A549 (cell line): Measurements from ENCODE around the gene PRMT3. TPM values are rescaled to one million over a fixed set of nuclear protein-coding genes. Genes with fewer than 3 reads are reported as not detected.

Source experiments
- ATAC-seq, 2 experiments: fragments of 200-7000 bp in 1 of 2; fragments of >200 bp in 1 of 2; cut with Nextera tagmentation in 1 of 2; cut with Tn5 transposase in 1 of 2; 3 replicates each; pipeline versions ENCODE4 v1.8.0 to v1.9.1; 2018 to 2020; ENCODE audit warnings: mild to moderate bottlenecking in 1 of 2, moderate library complexity in 1 of 2
- CTCF ChIA-PET: fragments of 300-600 bp; sonication (Branson Sonifier 250); formaldehyde crosslinking; extraction: SDS; loops from one replicate; lab custom pipeline; 2021; ENCODE audit warnings: antibody characterized with exemption, inconsistent platforms; lab: Yijun Ruan, JAX
- POLR2A ChIA-PET: fragments of 350-600 bp; formaldehyde crosslinking; extraction: SDS; loops from one replicate; lab custom pipeline; 2021; ENCODE audit warnings: antibody characterized with exemption, inconsistent platforms; lab: Yijun Ruan, JAX
- DNase-seq, 2 experiments: peaks; one replicate each; pipeline versions ENCODE4 v3.0.0 to v3.0.0-alpha.2; 2011 to 2016; ENCODE audit warnings: low read depth in 1 of 2, low spot score in 1 of 2
- FAIRE-seq: peaks from 2 replicates; lab custom pipeline; 2011; peaks lifted over from hg19 to GRCh38; lab: Jason Lieb, UNC
- H3K27ac ChIP-seq, 2 experiments: fragments of >200 bp; sonication (Bioruptor Twin); formaldehyde crosslinking; 3 replicates each; pipeline ENCODE4 v1.5.1; 2016 to 2017
- H3K4me1 ChIP-seq: fragments of >200 bp; sonication (Bioruptor Twin); formaldehyde crosslinking; 3 replicates; pipeline ENCODE4 v1.6.1; 2016
- H3K4me2 ChIP-seq: fragments of >200 bp; sonication (Bioruptor Twin); formaldehyde crosslinking; 3 replicates; pipeline ENCODE4 v1.6.1; 2016
- H3K4me3 ChIP-seq: fragments of >200 bp; sonication (Bioruptor Twin); formaldehyde crosslinking; 3 replicates; pipeline ENCODE4 v1.5.1; 2016
- H3K9me3 ChIP-seq: fragments of >200 bp; sonication (Bioruptor Twin); formaldehyde crosslinking; 3 replicates; pipeline ENCODE4 v1.6.1; 2016
- BHLHE40 ChIP-seq: IDR thresholded peaks from 2 replicates; pipeline ENCODE4 v1.6.1; 2012; ENCODE audit warnings: low read depth, low read length, inconsistent platforms
- CBX2 ChIP-seq: fragments of 200-600 bp; sonication (generic); IDR thresholded peaks from 2 replicates; pipeline ENCODE4 v1.6.1; 2016; ENCODE audit warnings: low read depth, mild to moderate bottlenecking, borderline replicate concordance
- EHF ChIP-seq: fragments of 250-450 bp; sonication (Bioruptor Pico); IDR thresholded peaks from 2 replicates; pipeline ENCODE4 v1.5.0; 2020; ENCODE audit warnings: mild to moderate bottlenecking
- FOSL2 ChIP-seq, 2 experiments: fragments of 450-650 bp in 1 of 2; fragments of >200 bp in 1 of 2; sonication (Bioruptor Twin) in 1 of 2; formaldehyde crosslinking; IDR thresholded peaks; 2 replicates each; pipeline versions ENCODE4 v1.5.0 to v1.6.1; 2016 to 2020; ENCODE audit warnings: mild to moderate bottlenecking in 1 of 2, moderate library complexity in 1 of 2
- FOXS1 ChIP-seq: fragments of 250-450 bp; sonication (Bioruptor Pico); IDR thresholded peaks from 2 replicates; pipeline ENCODE4 v1.5.0; 2020; ENCODE audit warnings: mild to moderate bottlenecking, moderate library complexity
- GATA3 ChIP-seq: IDR thresholded peaks from 2 replicates; pipeline ENCODE4 v1.6.1; 2012; ENCODE audit warnings: borderline replicate concordance
- HEYL ChIP-seq: fragments of 250-450 bp; sonication (Bioruptor Pico); IDR thresholded peaks from 2 replicates; pipeline ENCODE4 v1.8.0; 2021; ENCODE audit warnings: mild to moderate bottlenecking, moderate library complexity
- HOXA7 ChIP-seq: fragments of 250-450 bp; sonication (Bioruptor Pico); IDR thresholded peaks from 2 replicates; pipeline ENCODE4 v1.5.0; 2020; ENCODE audit warnings: mild to moderate bottlenecking, moderate library complexity
- JUN ChIP-seq, 2 experiments: fragments of >200 bp; sonication (Bioruptor Twin); formaldehyde crosslinking; IDR thresholded peaks; 2 replicates in 1 of 2; 3 replicates in 1 of 2; pipeline ENCODE4 v1.6.1; 2016 to 2017
- MAFK ChIP-seq: fragments of 450-650 bp; IDR thresholded peaks from 2 replicates; pipeline ENCODE4 v1.6.1; 2014; ENCODE audit not compliant: partially characterized antibody
- NFE2L2 ChIP-seq: fragments of 150-350 bp; conservative IDR thresholded peaks from 2 replicates; pipeline ENCODE4 v1.6.1; 2014; ENCODE audit warnings: low read length
- NPAS2 ChIP-seq: fragments of 250-450 bp; sonication (Bioruptor Pico); IDR thresholded peaks from 2 replicates; pipeline ENCODE4 v1.8.0; 2022; ENCODE audit warnings: mild to moderate bottlenecking, moderate library complexity, borderline replicate concordance
- NR3C1 ChIP-seq: fragments of >200 bp; sonication (Bioruptor Twin); formaldehyde crosslinking; IDR thresholded peaks from 3 replicates; pipeline ENCODE4 v1.6.1; 2017
- RAD21 ChIP-seq, 2 experiments: fragments of >200 bp in 1 of 2; sonication (Bioruptor Twin) in 1 of 2; formaldehyde crosslinking in 1 of 2; IDR thresholded peaks in 1 of 2; conservative IDR thresholded peaks in 1 of 2; 2 replicates in 1 of 2; 3 replicates in 1 of 2; pipeline ENCODE4 v1.6.1; 2012 to 2018; ENCODE audit warnings: inconsistent platforms in 1 of 2
- RARB ChIP-seq: fragments of 250-450 bp; sonication (Bioruptor Pico); IDR thresholded peaks from 2 replicates; pipeline ENCODE4 v1.8.0; 2021; ENCODE audit warnings: mild to moderate bottlenecking, moderate library complexity
- RCOR1 ChIP-seq: fragments of 150-350 bp; IDR thresholded peaks from 2 replicates; pipeline ENCODE4 v1.6.1; 2014; ENCODE audit warnings: antibody characterized with exemption, low read length, low read depth
- RFX5 ChIP-seq: fragments of 450-650 bp; IDR thresholded peaks from 2 replicates; pipeline ENCODE4 v1.7.1; 2014; ENCODE audit warnings: antibody characterized with exemption, mild to moderate bottlenecking, moderate library complexity
- SREBF2 ChIP-seq: fragments of 450-650 bp; IDR thresholded peaks from 2 replicates; pipeline ENCODE4 v1.6.1; 2014; ENCODE audit warnings: mild to moderate bottlenecking, moderate library complexity
- TP53 ChIP-seq: fragments of 250-450 bp; sonication (Bioruptor Pico); IDR thresholded peaks from 2 replicates; pipeline ENCODE4 v1.5.0; 2021; ENCODE audit warnings: mild to moderate bottlenecking, moderate library complexity
- ZFP36 ChIP-seq: fragments of 450-650 bp; IDR thresholded peaks from 2 replicates; pipeline ENCODE4 v1.6.1; 2014; ENCODE audit warnings: borderline replicate concordance; ENCODE audit not compliant: partially characterized antibody
- WGBS: methylation state at CpG from one replicate; pipeline ENCODE4 v1.1.6; 2017; ENCODE audit errors: missing lambda C conversion rate; 5-methylcytosine and 5-hydroxymethylcytosine counted together
- polyA plus RNA-seq, 4 experiments: library from polyadenylated mRNA; depleted of rRNA in 3 of 4; stranded (reverse); fragments of >200 nt; fragmentation: RNase III in 1 of 4; extraction: RNeasy Plus Mini Kit Qiagen cat#74134 plus additional on column Dnase treatment in 1 of 4; gene quantifications; 2 replicates in 3 of 4; 3 replicates in 1 of 4; pipeline ENCODE4 v1.2.3, GENCODE V29; 2011 to 2017
- TF ChIP-seq, protein P1 (sequence below): fragments of 450-650 bp; IDR thresholded peaks from 2 replicates; pipeline ENCODE4 v1.6.1; 2014; ENCODE audit warnings: antibody characterized with exemption
- TF ChIP-seq, protein P2 (sequence below): IDR thresholded peaks from 2 replicates; pipeline ENCODE4 v1.6.1; 2012; ENCODE audit warnings: low read depth, borderline replicate concordance
- TF ChIP-seq, protein P3 (sequence below): fragments of >200 bp; sonication (Bioruptor Twin); formaldehyde crosslinking; IDR thresholded peaks from 3 replicates; pipeline ENCODE4 v1.6.1; 2016

The PRMT3 gene
- polyA plus RNA-seq, 2 of the 4 experiments (the other 2 are of a cell fraction) = 34.6 to 53.9 TPM

DNA sequence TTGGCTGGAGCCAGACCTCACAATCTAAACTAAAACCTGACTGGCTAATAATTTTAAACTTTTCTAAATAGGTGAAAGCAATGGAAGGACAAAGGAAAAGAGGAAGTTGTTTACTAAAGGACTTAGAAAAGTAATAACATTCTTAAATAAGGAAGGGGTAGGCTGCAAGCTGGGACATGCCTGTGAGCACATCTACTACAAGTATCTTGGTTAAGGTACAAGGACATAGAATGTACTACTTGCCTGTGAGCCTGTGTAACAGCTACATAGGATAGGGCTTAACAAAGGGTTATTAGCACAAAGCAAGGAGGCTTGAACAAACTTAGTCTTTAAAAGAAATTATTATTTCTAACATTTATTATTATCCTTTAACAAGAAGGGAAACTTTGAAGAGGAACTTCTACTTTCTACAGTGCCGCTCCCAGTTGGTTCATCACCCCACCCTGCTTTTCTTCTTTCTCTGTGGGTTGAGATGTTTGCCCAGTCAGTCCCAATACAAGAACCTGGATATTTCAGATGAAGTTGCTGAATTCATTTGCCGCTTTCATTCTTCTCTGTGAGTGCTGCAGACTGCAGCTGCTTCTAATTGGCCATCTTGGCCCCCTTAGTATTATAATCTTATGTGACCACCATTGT, 87.5 kb downstream of the PRMT3 start:
- H3K4me2 ChIP-seq = no peak overlapping the region
- ATAC-seq = no peak

DNA sequence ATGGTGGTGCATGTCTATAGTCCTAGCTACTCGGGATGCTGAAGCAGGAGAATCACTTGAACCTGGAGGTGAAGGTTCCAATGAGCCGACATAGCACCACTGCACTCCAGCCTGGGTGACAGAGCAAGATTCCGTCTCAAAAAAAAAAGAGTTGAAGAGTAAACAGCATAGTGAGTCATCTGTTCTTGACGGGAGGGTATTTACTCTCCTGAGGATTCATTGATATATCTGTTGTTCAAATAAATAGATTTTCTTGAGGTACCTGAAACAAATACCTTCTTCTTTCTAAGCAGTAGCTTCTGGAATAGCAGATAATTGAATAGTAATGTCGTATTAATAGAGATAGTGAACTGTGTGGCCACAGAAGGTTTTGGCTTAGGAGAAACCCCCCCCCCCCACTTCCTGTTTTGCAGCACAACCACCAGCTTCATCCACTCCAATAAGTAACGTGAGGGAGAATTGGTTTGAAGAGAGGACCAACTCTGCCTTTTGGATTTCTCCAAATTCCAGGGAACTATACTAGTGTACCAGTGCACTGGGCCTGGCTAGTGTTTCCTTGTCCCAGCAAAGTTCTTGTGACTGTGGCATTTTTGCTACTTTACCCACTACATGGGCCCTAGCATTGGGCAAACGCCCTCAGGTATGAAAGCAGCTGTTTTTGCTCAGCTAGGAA, 90.0 kb downstream of the PRMT3 start:
- no peak for FAIRE-seq
- ChIA-PET CTCF (interaction anchor here (0.6 kb wide), 1 partner anchor 21 kb away, joined by 5 read pairs; no protein-coding TSS in a partner anchor), POLR2A (interaction anchor here (0.6 kb wide), 1 partner anchor 87 kb away, joined by 3 read pairs; no protein-coding TSS in a partner anchor)
- Histone ChIP-seq H3K27ac (peak overlapping the region in 1 of 2 experiments; percentile 59; a peak in 2 of 6 replicates), H3K4me2 (peak overlapping the region; percentile 57), H3K9me3 (no peaks in the 10 kb centered on the region), H3K4me1 (peaks cover 22% of the 10 kb centered on the region), H3K4me3 (no peak overlapping the region)
- peak; percentile 91 to 94 for ATAC-seq
- DNase-seq = peak in 1 of 2 experiments; percentile 32
- TF ChIP-seq FOXS1 (CRISPR knock-in tag) (no peak), MAFK (peak; percentile 14), JUN (IDR thresholded peaks at IDR 0.05) (no peak), HOXA7 (CRISPR knock-in tag) (no peak), FOSL2 (IDR thresholded peaks at IDR 0.05) (peak; percentile 57), FOSL2 (CRISPR knock-in tag; IDR thresholded peaks at IDR 0.05) (peak; percentile 78), CBX2 (no peak), RFX5 (no peak), NFE2L2 (no peak), RARB (no peak), NR3C1 (no peak), TP53 (CRISPR knock-in tag) (no peak), EHF (CRISPR knock-in tag) (no peak), SREBF2 (no peak), GATA3 (peak; percentile 57; the same call in 1 of the 2 replicates), RAD21 (conservative IDR thresholded peaks at IDR 0.05 in 1 of 2, IDR thresholded peaks at IDR 0.05 in 1 of 2) (no peak), HEYL (CRISPR knock-in tag) (no peak), BHLHE40 (no peak), RCOR1 (no peak)
- TF ChIP-seq, protein P1, sequence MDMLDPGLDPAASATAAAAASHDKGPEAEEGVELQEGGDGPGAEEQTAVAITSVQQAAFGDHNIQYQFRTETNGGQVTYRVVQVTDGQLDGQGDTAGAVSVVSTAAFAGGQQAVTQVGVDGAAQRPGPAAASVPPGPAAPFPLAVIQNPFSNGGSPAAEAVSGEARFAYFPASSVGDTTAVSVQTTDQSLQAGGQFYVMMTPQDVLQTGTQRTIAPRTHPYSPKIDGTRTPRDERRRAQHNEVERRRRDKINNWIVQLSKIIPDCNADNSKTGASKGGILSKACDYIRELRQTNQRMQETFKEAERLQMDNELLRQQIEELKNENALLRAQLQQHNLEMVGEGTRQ = no peak
- TF ChIP-seq, protein P2, sequence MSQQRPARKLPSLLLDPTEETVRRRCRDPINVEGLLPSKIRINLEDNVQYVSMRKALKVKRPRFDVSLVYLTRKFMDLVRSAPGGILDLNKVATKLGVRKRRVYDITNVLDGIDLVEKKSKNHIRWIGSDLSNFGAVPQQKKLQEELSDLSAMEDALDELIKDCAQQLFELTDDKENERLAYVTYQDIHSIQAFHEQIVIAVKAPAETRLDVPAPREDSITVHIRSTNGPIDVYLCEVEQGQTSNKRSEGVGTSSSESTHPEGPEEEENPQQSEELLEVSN = no peak
- TF ChIP-seq, protein P3, sequence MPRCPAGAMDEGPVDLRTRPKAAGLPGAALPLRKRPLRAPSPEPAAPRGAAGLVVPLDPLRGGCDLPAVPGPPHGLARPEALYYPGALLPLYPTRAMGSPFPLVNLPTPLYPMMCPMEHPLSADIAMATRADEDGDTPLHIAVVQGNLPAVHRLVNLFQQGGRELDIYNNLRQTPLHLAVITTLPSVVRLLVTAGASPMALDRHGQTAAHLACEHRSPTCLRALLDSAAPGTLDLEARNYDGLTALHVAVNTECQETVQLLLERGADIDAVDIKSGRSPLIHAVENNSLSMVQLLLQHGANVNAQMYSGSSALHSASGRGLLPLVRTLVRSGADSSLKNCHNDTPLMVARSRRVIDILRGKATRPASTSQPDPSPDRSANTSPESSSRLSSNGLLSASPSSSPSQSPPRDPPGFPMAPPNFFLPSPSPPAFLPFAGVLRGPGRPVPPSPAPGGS = no peak
- WGBS = 12% methylated on average over 7 of the region's 7 CpGs

More for the DNA sequence above, 87.5 kb downstream of the PRMT3 start:
- WGBS = 95% methylated on average over 2 of the region's 2 CpGs
- Histone ChIP-seq H3K4me1 (peaks cover 22% of the 10 kb centered on the region), H3K9me3 (0 out of 3 replicates have a peak, but pooled peaks cover 2% of the 10 kb centered on the region), H3K27ac (no peak overlapping the region), H3K4me3 (no peak overlapping the region)
- DNase-seq = no peak
- no peak for FAIRE-seq
- TF ChIP-seq, protein P1 = no peak
- TF ChIP-seq NPAS2 (CRISPR knock-in tag) (no peak), ZFP36 (no peak)
- TF ChIP-seq, all 56 proteins: peak for 0
- ChIA-PET CTCF (no interaction called here), POLR2A (no interaction called here)
